Activated effector memory CD4-positive, alpha-beta T cell treated with Interleukin-2 at 50 U/mL for 16 hours (primary cell): ENCODE results near the gene GSE1.

Experiments
- DNase-seq: peaks from one replicate; pipeline ENCODE4 v3.0.0-alpha.2; 2020

The GSE1 gene

GRCh38 chr16:85636234-85636812 is 23.2 kb downstream of the GSE1 start:
- DNase-seq = no peak

- DNase-seq = no peak
Observed at GRCh38 chr16:85637061-85637807, 24.1 kb downstream of the GSE1 start.

GRCh38 chr16:85637808-85638647 is 24.9 kb downstream of the GSE1 start:
- no peak for DNase-seq

- DNase-seq = no peak
Observed at GRCh38 chr16:85638695-85639409, 25.7 kb downstream of the GSE1 start.

- no peak for DNase-seq
Observed at GRCh38 chr16:85639529-85640253, 26.6 kb downstream of the GSE1 start.

GRCh38 chr16:85640254-85640558 is 27.1 kb downstream of the GSE1 start:
- no peak for DNase-seq

- no peak for DNase-seq
Observed at GRCh38 chr16:85640585-85640984, 27.5 kb downstream of the GSE1 start.

- DNase-seq = no peak
Observed at GRCh38 chr16:85641305-85641704, 28.2 kb downstream of the GSE1 start.

GRCh38 chr16:85641776-85642176 is 28.7 kb downstream of the GSE1 start:
- DNase-seq = no peak

- DNase-seq = no peak
Observed at GRCh38 chr16:85642762-85643358, 29.7 kb downstream of the GSE1 start.

- DNase-seq = no peak
Observed at GRCh38 chr16:85643631-85644030, 30.5 kb downstream of the GSE1 start.

- no peak for DNase-seq
Observed at GRCh38 chr16:85644093-85644712, 31.1 kb downstream of the GSE1 start.

- no peak for DNase-seq
Observed at GRCh38 chr16:85645021-85645589, 32.0 kb downstream of the GSE1 start.

- DNase-seq = no peak
Observed at GRCh38 chr16:85646358-85646907, 33.3 kb downstream of the GSE1 start.

GRCh38 chr16:85646976-85647375 is 33.9 kb downstream of the GSE1 start:
- no peak for DNase-seq

- no peak for DNase-seq
Observed at GRCh38 chr16:85648070-85648714, 35.1 kb downstream of the GSE1 start.

- DNase-seq = no peak
Observed at GRCh38 chr16:85648805-85649204, 35.7 kb downstream of the GSE1 start.

GRCh38 chr16:85649411-85650134 is 36.5 kb downstream of the GSE1 start:
- DNase-seq = no peak

- no peak for DNase-seq
Observed at GRCh38 chr16:85650135-85650843, 37.2 kb downstream of the GSE1 start.
